OCI-LY7 (cell line): ENCODE results near the gene BBX. TPM values are rescaled to one million over a fixed set of nuclear protein-coding genes. Genes with fewer than 3 reads are reported as not detected.
"Not testable (repeated sequence)": the region's sequence is repeated elsewhere in the genome, so short reads cannot be mapped to it uniquely, and the experiment has no call there.

ENCODE experiments used
- BruUV-seq: library from RNA; stranded (reverse); fragments of 400-500 nt; replicated peaks from 2 replicates; lab custom pipeline; 2021; lab: Mats Ljungman, UMichigan
- CTCF ChIA-PET: fragments of 300-600 bp; sonication (Branson Sonifier 250); formaldehyde crosslinking; loops from one replicate; lab custom pipeline; 2022; ENCODE audit warnings: antibody characterized with exemption; ENCODE audit not compliant: unreplicated experiment; lab: Charles Lee
- POLR2A ChIA-PET: fragments of 300-600 bp; sonication (Branson Sonifier 250); formaldehyde crosslinking; loops from one replicate; lab custom pipeline; 2022; ENCODE audit warnings: antibody characterized with exemption; lab: Charles Lee
- DNase-seq: peaks from one replicate; pipeline ENCODE4 v3.0.0-alpha.2; 2015; ENCODE audit warnings: low spot score
- H2AFZ ChIP-seq: fragments of 200-600 bp; sonication (generic), shearing (Covaris generic); 2 replicates; pipeline ENCODE4 v1.6.1; 2014; ENCODE audit warnings: mild to moderate bottlenecking, antibody characterized with exemption, low read length, moderate library complexity
- H3K27ac ChIP-seq: fragments of 200-600 bp; sonication (generic); 2 replicates; pipeline ENCODE4 v1.5.1; 2014; ENCODE audit warnings: mixed run types, low read depth, mild to moderate bottlenecking, moderate library complexity, low read length, inconsistent platforms; ENCODE audit not compliant: poor library complexity, severe bottlenecking
- H3K36me3 ChIP-seq: fragments of 200-600 bp; sonication (generic); 2 replicates; pipeline ENCODE4 v1.6.1; 2014; ENCODE audit warnings: mild to moderate bottlenecking, antibody characterized with exemption, low read length, moderate library complexity, mixed read lengths; ENCODE audit not compliant: insufficient read depth
- H3K4me1 ChIP-seq: fragments of 200-600 bp; sonication (generic); 2 replicates; pipeline ENCODE4 v1.5.1; 2014; ENCODE audit warnings: mild to moderate bottlenecking, low read length; ENCODE audit not compliant: insufficient read depth, poor library complexity, severe bottlenecking
- H3K4me2 ChIP-seq: fragments of 200-600 bp; sonication (generic); 2 replicates; pipeline ENCODE4 v1.6.1; 2014; ENCODE audit warnings: mild to moderate bottlenecking, low read length
- H3K4me3 ChIP-seq: fragments of 200-600 bp; sonication (generic); 2 replicates; pipeline ENCODE4 v1.5.1; 2014; ENCODE audit warnings: mild to moderate bottlenecking, low read depth, low read length; ENCODE audit not compliant: poor library complexity, severe bottlenecking
- H3K79me2 ChIP-seq: fragments of 200-600 bp; sonication (generic); 2 replicates; pipeline ENCODE4 v1.6.1; 2016; ENCODE audit warnings: low read depth, mild to moderate bottlenecking, low read length, moderate library complexity, mixed read lengths; ENCODE audit not compliant: insufficient read depth
- H3K9me2 ChIP-seq: fragments of 200-600 bp; sonication (generic); 2 replicates; pipeline ENCODE4 v1.6.1; 2016; ENCODE audit warnings: mild to moderate bottlenecking, low read length, mixed read lengths; ENCODE audit not compliant: insufficient read depth
- H3K9me3 ChIP-seq: fragments of 200-600 bp; sonication (generic); 2 replicates; pipeline ENCODE4 v1.6.1; 2014; ENCODE audit warnings: mild to moderate bottlenecking, mixed run types, low read length, mixed read lengths
- H4K20me1 ChIP-seq: fragments of 200-600 bp; sonication (generic); 2 replicates; pipeline ENCODE4 v1.6.1; 2014; ENCODE audit warnings: mild to moderate bottlenecking, antibody characterized with exemption, low read length, moderate library complexity, mixed read lengths; ENCODE audit not compliant: insufficient read depth
- CTCF ChIP-seq: fragments of 200-600 bp; sonication (generic); conservative IDR thresholded peaks from 2 replicates; pipeline ENCODE4 v1.5.1; 2014; ENCODE audit warnings: mild to moderate bottlenecking, antibody characterized with exemption, low read length, moderate library complexity, mixed read lengths
- EZH2phosphoT487 ChIP-seq: fragments of 200-600 bp; sonication (generic); IDR thresholded peaks from 2 replicates; pipeline ENCODE4 v1.6.1; 2018; ENCODE audit warnings: low read depth, borderline replicate concordance, mild to moderate bottlenecking, mixed run types, antibody characterized with exemption, low read length, moderate library complexity, mixed read lengths
- intact Hi-C: fragments of 100-400 bp; cut with micrococcal nuclease; formaldehyde crosslinking; loops from one replicate; pipeline ENCODE4 v1.10.0; 2022; ENCODE audit not compliant: unreplicated experiment
- total RNA-seq, 2 experiments: library from RNA; depleted of rRNA in 1 of 2; stranded (reverse); fragments of >200 nt in 1 of 2; shearing (Covaris generic) in 1 of 2; gene quantifications; 2 replicates each; pipeline ENCODE4 v1.2.3, GENCODE V29; 2014 to 2022

Gene BBX
- total RNA-seq, 2 experiments from 2014 or later: 27.0 to 49.8 TPM

GRCh38 chr3:107560166-107560565 is 37.4 kb downstream of the BBX start:
- Histone ChIP-seq H3K9me2 (no peaks in the 10 kb centered on the region), H3K9me3 (no peaks in the 10 kb centered on the region), H3K4me2 (no peak overlapping the region), H4K20me1 (peaks cover 9% of the 10 kb centered on the region), H3K27ac (no peak overlapping the region), H2AFZ (no peak overlapping the region), H3K4me1 (no peaks in the 10 kb centered on the region), H3K4me3 (no peak overlapping the region), H3K36me3 (no peaks in the 10 kb centered on the region), H3K79me2 (no peaks in the 10 kb centered on the region; the same call in 1 of the 2 replicates)
- intact Hi-C loops: no loop called here
- no peak for DNase-seq
- POLR2A ChIA-PET: no interaction called here
- TF ChIP-seq CTCF: no peak
- TF ChIP-seq EZH2phosphoT487: no peak
- CTCF ChIA-PET: no interaction called here
- no TSS peak for BruUV-seq

- peaks cover 9% of the 10 kb centered on the region for H4K20me1 ChIP-seq
- no peaks in the 10 kb centered on the region for H3K36me3 ChIP-seq
- ChIA-PET POLR2A (no interaction called here), CTCF (no interaction called here)
- H3K27ac ChIP-seq: no peak overlapping the region
- BruUV-seq: no TSS peak
- no peak overlapping the region for H2AFZ ChIP-seq
- TF ChIP-seq EZH2phosphoT487 (no peak), CTCF (no peak)
- no peak for DNase-seq
- H3K4me1 ChIP-seq: no peaks in the 10 kb centered on the region
- H3K9me2 ChIP-seq: no peaks in the 10 kb centered on the region
- H3K9me3 ChIP-seq: no peaks in the 10 kb centered on the region
- intact Hi-C loops: no loop called here
- no peak overlapping the region for H3K4me3 ChIP-seq
- H3K79me2 ChIP-seq: peaks cover 8% of the 10 kb centered on the region; the same call in 1 of the 2 replicates
- H3K4me2 ChIP-seq: no peak overlapping the region
These were observed 39.2 kb downstream of the BBX start for GRCh38 chr3:107561980-107562379.

- POLR2A ChIA-PET: interaction anchor here (0.6 kb wide), 2 partner anchors 12 to 13 kb away, joined by 3 read pairs; no protein-coding TSS in a partner anchor
- BruUV-seq: no TSS peak
These were observed 40.3 kb downstream of the BBX start for GRCh38 chr3:107562969-107563529.

GRCh38 chr3:107565244-107565643 is 42.5 kb downstream of the BBX start:
- BruUV-seq, H3K27ac ChIP-seq, H3K4me3 ChIP-seq, H3K36me3 ChIP-seq, H3K4me2 ChIP-seq, H2AFZ ChIP-seq, CTCF ChIA-PET, H3K9me2 ChIP-seq, DNase-seq, H4K20me1 ChIP-seq, intact Hi-C loops, H3K9me3 ChIP-seq, H3K4me1 ChIP-seq: not testable (repeated sequence)
- H3K79me2 ChIP-seq: peaks cover 13% of the 10 kb centered on the region; the same call in 1 of the 2 replicates
- POLR2A ChIA-PET: interaction anchor here (0.8 to 1.3 kb wide), 2 partner anchors 9 to 18 kb away, joined by 3 to 7 read pairs; no protein-coding TSS in a partner anchor

More at GRCh38 chr3:107562969-107563529, 40.3 kb downstream of the BBX start:
- no peaks in the 10 kb centered on the region for H3K9me2 ChIP-seq
- H3K4me3 ChIP-seq: no peak overlapping the region
- TF ChIP-seq CTCF: no peak
- no peak for TF ChIP-seq EZH2phosphoT487
- no peaks in the 10 kb centered on the region for H3K9me3 ChIP-seq
- CTCF ChIA-PET: no interaction called here
- H2AFZ ChIP-seq: no peak overlapping the region
- H3K36me3 ChIP-seq: no peaks in the 10 kb centered on the region
- no peak for DNase-seq
- H3K79me2 ChIP-seq: peaks cover 13% of the 10 kb centered on the region; the same call in 1 of the 2 replicates
- intact Hi-C loops: no loop called here
- peaks cover 5% of the 10 kb centered on the region; the same call in 1 of the 2 replicates for H4K20me1 ChIP-seq
- H3K4me2 ChIP-seq: no peak overlapping the region
- no peak overlapping the region for H3K27ac ChIP-seq
- H3K4me1 ChIP-seq: no peaks in the 10 kb centered on the region
